Activated T-helper 1 cell treated with anti-CD3 and anti-CD28 coated beads, Interleukin-12 subunit alpha, Interleukin-12 subunit beta, Interleukin-2, Interleukin-4 antibody, amounts not matched to agents 30 ng/mL and 10 ng/mL and 1 ng/mL, durations not matched to agents 14 hours and 24 hours and 36 hours (primary cell): ENCODE measurements around the gene NAV3. TPM values are rescaled to one million over a fixed set of nuclear protein-coding genes. Genes with fewer than 3 reads are reported as not detected.

Experiments used
- DNase-seq: peaks from one replicate; pipeline ENCODE4 v3.0.0; 2021; ENCODE audit warnings: low spot score
- H3K27ac Mint-ChIP-seq: one replicate; pipeline ENCODE4 v1.8.0; 2021; ENCODE audit warnings: mild to moderate bottlenecking, mixed read lengths
- H3K27me3 Mint-ChIP-seq: one replicate; pipeline ENCODE4 v1.8.0; 2022; ENCODE audit warnings: mild to moderate bottlenecking, moderate library complexity, mixed read lengths; ENCODE audit not compliant: insufficient read depth
- H3K36me3 Mint-ChIP-seq: one replicate; pipeline ENCODE4 v1.8.0; 2021; ENCODE audit warnings: low read depth, mixed read lengths
- H3K4me1 Mint-ChIP-seq: one replicate; pipeline ENCODE4 v1.8.0; 2021; ENCODE audit warnings: low read depth, mixed read lengths
- H3K4me3 Mint-ChIP-seq: one replicate; pipeline ENCODE4 v1.8.0; 2021; ENCODE audit warnings: mild to moderate bottlenecking, moderate library complexity, mixed read lengths
- H3K9me3 Mint-ChIP-seq: one replicate; pipeline ENCODE4 v1.8.0; 2021; ENCODE audit warnings: mixed read lengths
- intact Hi-C: fragments of 100-400 bp; cut with micrococcal nuclease; formaldehyde crosslinking; loops from one replicate; pipeline ENCODE4 v1.15.1; 2024
- total RNA-seq: library from RNA; stranded (reverse); gene quantifications from 2 replicates; pipeline ENCODE4 v1.2.3, GENCODE V29; 2022

NAV3 gene
- total RNA-seq, 1 donor from 2014 or later = not detected

GRCh38 chr12:78261901-78262300 lies 431.2 kb downstream of the NAV3 start:
- DNase-seq = no peak
- Mint-ChIP-seq H3K4me1 (no peaks in the 10 kb centered on the region), H3K27ac (no peak overlapping the region), H3K9me3 (peaks cover under 1% of the 10 kb centered on the region), H3K27me3 (no peaks in the 10 kb centered on the region), H3K4me3 (no peak overlapping the region), H3K36me3 (no peaks in the 10 kb centered on the region)
- intact Hi-C loops = no loop called here
